Stimulated activated CD8-positive, alpha-beta memory T cell treated with anti-CD3 and anti-CD28 coated beads, Interleukin-7, amount 100 ng/mL, for 24 hours (primary cell): ENCODE measurements around the gene KCNG3.

Source experiments
- DNase-seq: peaks from one replicate; pipeline ENCODE4 v3.0.0-alpha.2; 2020; ENCODE audit warnings: low read depth

The KCNG3 gene

GRCh38 chr2:42493468-42494354 is at the start of gene KCNG3:
Gene KCNG3 (minus strand): TSS chr2:42493982. CDS start chr2:42493501, 481 bp downstream.
- DNase-seq, result no peak

GRCh38 chr2:42542871-42543270 is 49.1 kb upstream of the KCNG3 start:
- DNase-seq, result no peak

GRCh38 chr2:42537493-42537892 is 43.7 kb upstream of the KCNG3 start:
- no peak for DNase-seq

GRCh38 chr2:42532397-42532796 is 38.6 kb upstream of the KCNG3 start:
- DNase-seq, result no peak

- no peak for DNase-seq
Observed at GRCh38 chr2:42523341-42523740, 29.6 kb upstream of the KCNG3 start.

GRCh38 chr2:42522035-42522434 is 28.3 kb upstream of the KCNG3 start:
- no peak for DNase-seq

- DNase-seq, result no peak
Observed at GRCh38 chr2:42519624-42520023, 25.8 kb upstream of the KCNG3 start.

- no peak for DNase-seq
Observed at GRCh38 chr2:42516418-42516901, 22.7 kb upstream of the KCNG3 start.

GRCh38 chr2:42513252-42513918 is 19.6 kb upstream of the KCNG3 start:
- no peak for DNase-seq

- DNase-seq, result no peak
Observed at GRCh38 chr2:42510608-42511243, 16.9 kb upstream of the KCNG3 start.

- no peak for DNase-seq
Observed at GRCh38 chr2:42510191-42510590, 16.4 kb upstream of the KCNG3 start.

- no peak for DNase-seq
Observed at GRCh38 chr2:42504364-42505230, 10.8 kb upstream of the KCNG3 start.

GRCh38 chr2:42503291-42503690 is 9.5 kb upstream of the KCNG3 start:
- DNase-seq, result no peak

GRCh38 chr2:42498497-42498896 is 4.7 kb upstream of the KCNG3 start:
- no peak for DNase-seq

- DNase-seq, result no peak
Observed at GRCh38 chr2:42495611-42496010, 1.8 kb upstream of the KCNG3 start.

GRCh38 chr2:42495234-42495581 is 1.4 kb upstream of the KCNG3 start:
- no peak for DNase-seq

GRCh38 chr2:42494355-42495233 is 812 bp upstream of the KCNG3 start:
- DNase-seq, result peak; percentile 53

- no peak for DNase-seq
Observed at GRCh38 chr2:42492691-42493467, 903 bp downstream of the KCNG3 start.

GRCh38 chr2:42488297-42488696 is 5.5 kb downstream of the KCNG3 start:
- DNase-seq, result no peak
